GM04504 (cell line): ENCODE results near the gene TBL1X.

Experiments
- DNase-seq: peaks from one replicate; pipeline ENCODE4 v3.0.0-alpha.2; 2012; ENCODE audit warnings: low read depth

Gene TBL1X

GRCh38 chrX:9587642-9588041 is 122.8 kb downstream of the TBL1X start:
- no peak for DNase-seq

DNA sequence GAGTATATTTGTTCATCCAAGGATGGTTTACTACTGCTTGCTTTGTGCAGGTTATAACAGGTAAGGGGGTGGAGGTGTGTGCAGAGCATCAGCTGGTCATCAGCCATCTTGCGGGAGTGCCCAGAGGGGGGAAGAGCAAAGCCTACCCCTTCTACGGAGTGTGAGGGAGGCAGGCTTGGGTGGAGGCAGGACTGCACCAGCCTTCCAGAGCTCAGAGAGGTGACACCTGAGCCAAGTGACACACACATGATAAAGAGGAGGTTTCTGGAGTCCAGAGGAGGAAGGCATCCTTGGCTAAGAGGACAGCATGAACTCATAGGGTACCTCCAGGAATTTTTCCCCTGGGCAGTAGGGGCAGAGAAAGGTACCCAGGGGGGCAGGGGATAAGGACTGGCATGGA is 126.6 kb downstream of the TBL1X start:
- DNase-seq, result no peak

GRCh38 chrX:9593756-9594155 is 128.9 kb downstream of the TBL1X start:
- no peak for DNase-seq

DNA sequence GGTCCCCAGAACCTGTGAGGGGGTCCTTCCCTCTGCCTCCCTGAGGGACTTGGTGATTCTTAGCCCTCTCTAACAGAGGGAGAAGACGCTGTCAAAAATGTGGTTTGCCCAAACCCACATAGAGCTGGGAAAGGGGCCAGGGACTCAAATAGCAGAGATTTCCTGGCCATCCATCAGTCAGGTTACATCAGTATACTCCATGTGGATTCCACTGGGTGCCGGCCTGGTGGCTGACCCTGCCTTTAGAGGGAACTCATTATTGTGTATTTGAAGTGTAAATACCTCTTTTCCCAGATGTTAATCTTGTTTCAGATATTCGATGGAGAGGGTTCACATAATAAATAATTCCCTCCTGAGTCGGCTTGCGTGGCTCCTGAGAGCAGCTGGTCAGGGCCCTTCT is 130.3 kb downstream of the TBL1X start:
- DNase-seq, result peak; percentile 35

DNA sequence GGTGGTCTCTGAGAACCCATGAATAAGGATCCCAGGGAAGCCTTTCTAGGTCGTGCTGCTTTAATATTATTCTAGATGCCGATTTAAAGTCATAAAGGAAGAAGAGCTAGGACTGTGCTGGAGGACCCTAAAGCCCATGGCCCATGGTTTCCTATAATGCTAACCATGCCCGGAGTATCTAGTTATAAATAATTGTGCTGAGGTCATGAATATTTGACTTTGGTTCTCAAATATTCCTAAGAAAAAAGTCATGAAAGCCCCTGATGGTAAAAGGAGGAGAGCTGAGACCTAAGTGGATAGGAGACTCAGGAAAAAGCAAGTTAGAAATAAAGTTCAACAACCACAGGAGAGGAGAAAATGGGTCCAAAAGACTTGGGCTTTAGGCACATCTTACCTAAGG is 132.0 kb downstream of the TBL1X start:
- no peak for DNase-seq

- no peak for DNase-seq
These were observed 132.6 kb downstream of the TBL1X start for GRCh38 chrX:9597361-9598035.

GRCh38 chrX:9598344-9598743 is 133.5 kb downstream of the TBL1X start:
- no peak for DNase-seq

- no peak for DNase-seq
These were observed 139.5 kb downstream of the TBL1X start for GRCh38 chrX:9604111-9604907.

DNA sequence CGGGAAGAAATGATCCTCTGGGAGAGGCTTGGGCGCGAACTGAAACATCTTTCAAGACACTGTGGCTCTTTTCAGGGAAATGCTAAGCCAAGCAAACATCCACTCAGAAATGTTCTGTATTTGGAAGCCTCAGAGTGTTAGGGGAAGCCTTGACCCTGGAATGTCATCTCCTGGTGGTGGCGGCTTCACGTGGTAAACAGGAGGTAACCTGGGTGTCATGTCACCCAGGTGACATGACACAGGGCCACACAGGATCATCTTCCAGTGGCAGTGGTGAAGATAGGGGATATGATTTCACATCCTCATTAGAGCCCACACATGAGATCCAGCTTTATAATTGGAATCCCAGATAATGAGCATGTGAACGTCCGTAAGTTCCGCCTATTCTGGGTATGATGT is 140.0 kb downstream of the TBL1X start:
- DNase-seq, result no peak

DNA sequence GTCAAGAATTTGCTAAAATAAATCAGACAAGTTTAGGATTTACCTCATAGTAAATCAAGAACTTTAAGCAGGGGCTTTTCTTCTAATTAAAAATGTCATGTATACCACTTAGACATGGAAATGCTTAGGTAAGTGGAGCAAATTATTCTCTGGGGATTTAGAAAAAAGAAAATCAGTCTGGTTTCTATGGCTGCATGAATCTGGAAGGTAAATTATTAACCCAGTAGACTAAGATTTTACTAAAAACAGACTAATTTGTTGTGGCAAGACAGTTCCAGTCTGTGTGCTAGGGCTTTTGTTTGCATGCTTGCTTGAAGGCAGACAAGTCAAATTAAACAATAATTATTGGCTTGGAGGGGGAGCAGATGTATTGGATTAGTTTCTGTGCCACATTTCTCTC is 140.6 kb downstream of the TBL1X start:
- DNase-seq, result no peak

DNA sequence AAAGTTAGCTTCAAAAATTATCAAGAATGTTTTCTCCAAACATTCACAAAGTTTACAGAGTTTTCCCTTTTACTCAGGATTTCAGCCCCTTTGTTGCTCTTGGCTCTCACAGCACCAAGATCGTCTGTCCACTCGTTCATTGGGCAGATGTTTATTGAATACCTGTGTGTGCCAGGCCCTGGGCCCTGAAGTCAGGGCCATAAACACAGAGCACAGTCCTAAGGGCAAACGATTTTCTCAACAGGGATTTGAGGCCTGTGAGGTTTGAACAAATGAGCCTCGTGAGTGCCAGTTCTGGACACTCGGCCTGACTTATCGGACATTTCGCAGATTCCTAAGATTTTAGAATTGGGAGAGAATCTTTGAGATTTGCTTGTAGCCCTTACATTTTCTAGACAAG is 142.1 kb downstream of the TBL1X start:
- DNase-seq, result no peak

DNA sequence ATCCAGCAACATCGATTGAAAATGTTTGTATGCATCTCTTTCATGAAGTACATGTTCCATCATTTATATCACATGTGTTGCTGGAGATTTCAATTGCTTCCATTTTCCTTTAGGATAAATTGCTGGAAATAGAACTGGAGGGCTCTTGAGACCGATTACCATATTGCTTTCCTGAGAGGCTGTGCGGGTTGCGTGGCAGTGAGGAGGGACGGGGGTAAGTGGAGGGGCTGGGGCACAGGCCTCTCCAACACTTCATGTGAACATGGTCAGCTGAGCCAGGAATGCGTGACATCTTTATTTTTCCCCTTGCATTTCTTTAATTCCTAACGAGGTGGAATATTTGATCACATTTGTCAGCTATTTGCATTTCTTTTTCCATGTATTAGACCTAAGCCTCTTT is 144.6 kb downstream of the TBL1X start:
- DNase-seq, result no peak

DNA sequence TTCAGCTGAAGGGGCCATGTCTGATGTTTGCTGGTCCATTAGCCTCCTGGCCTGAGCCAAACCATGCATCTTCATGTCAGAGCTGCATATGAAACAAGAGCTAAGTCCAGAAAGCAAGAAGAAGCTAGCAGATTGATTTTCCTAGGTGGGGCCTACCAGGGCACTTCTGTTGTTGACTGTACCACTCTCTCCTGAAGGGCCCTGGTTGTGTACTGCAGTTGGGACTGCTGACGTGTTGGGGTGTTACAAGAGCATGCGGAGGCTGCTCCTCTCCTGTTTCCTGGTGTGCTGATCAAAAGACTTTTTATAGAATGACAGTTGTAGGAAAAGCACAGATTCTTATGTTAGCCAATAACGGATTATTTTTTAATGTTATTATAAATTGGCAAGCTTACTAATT is 145.1 kb downstream of the TBL1X start:
- no peak for DNase-seq

- no peak for DNase-seq
These were observed 146.0 kb downstream of the TBL1X start for GRCh38 chrX:9610771-9611392.

DNA sequence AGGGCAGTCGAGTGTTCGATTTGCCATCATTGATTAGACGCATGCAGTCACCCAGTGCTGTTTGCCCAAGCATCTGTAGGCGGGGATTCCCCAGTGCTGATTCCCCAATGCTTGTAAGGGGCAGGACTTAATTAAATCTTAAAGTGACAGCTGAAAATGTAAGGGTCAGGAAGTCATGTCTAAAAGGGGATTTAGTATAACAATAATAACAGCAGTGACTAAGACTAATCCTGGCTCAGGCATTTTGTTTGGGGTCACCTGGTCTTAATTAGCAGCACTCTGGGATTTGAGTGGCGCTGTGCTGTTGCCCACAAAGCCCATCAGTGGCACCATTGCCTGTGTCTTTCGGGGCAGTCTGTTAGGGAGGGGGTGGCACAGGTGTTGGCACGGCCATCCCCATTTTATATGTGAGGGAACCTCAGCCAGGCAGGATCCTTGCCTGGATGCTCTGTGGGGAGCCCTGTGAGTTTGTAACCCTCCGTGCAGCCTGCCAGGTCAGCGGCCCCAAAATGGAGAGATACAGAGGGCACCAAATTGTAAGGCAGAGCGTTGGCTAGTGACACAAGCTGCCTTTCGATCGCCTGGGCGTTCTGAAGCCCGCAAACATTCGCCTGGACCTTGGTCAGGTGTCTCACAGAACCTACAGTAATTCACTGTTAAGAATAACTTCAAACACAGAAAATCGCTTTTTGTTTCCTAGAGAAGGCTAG is 146.7 kb downstream of the TBL1X start:
- no peak for DNase-seq

- no peak for DNase-seq
These were observed 147.3 kb downstream of the TBL1X start for GRCh38 chrX:9612146-9612505.

DNA sequence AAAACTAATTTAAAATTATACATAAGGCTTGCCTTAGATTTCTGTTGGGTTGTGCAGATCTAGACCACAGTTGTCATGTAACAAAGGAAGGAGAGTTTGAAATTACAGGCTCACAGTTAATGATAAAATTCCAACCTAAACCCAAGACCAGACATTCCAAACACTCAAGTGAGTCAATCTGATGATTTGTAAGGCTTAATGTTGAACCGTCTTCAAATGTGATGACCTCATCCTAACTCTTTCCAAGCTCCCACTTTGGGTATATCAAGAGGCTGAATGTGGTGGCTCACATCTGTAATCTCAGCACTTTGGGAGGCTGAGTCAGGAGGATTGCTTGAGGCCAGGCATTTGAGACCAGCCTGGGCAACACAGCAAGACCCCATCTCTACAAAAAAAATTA is 149.2 kb downstream of the TBL1X start:
- no peak for DNase-seq

DNA sequence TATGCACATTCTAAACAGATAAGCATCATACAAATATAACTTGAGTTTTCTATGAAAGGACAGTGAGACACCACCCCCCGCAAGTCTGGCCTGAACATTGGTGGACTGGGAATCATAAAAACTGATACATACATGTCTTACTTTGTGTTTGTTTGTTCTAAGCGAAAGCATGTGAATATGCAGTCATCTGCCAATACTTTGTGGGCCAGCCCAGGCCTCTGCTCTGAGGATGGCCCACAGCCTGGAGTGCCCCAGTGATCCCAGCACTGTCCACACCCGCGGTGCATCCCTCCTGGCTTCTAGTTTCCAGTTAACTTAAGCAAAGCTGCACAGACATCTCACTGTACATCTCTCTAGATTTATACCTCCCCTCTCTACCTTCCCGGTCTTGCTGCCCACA is 154.3 kb downstream of the TBL1X start:
- no peak for DNase-seq

- no peak for DNase-seq
These were observed 154.7 kb downstream of the TBL1X start for GRCh38 chrX:9619581-9619980.

GRCh38 chrX:9622128-9622527 is 157.3 kb downstream of the TBL1X start:
- no peak for DNase-seq

DNA sequence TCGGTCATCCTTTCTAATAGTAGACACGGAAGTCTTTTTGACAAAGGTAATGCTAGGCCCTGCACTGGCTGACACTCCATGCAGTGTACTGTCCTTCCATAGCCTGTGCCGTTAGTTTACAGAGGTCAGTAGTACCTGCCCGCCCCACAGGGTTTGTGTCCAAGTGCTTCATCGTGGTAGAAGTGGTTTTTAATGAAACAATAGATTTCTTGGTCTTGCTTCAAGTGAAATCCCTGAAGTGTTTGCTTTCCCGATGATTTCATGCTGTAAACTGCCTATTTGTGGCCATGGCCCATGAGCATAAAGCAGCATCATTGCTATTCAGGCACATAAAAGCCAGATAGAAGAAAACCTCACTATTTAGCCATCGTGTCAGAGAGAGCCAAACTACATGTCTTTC is 161.5 kb downstream of the TBL1X start:
- DNase-seq, result no peak

DNA sequence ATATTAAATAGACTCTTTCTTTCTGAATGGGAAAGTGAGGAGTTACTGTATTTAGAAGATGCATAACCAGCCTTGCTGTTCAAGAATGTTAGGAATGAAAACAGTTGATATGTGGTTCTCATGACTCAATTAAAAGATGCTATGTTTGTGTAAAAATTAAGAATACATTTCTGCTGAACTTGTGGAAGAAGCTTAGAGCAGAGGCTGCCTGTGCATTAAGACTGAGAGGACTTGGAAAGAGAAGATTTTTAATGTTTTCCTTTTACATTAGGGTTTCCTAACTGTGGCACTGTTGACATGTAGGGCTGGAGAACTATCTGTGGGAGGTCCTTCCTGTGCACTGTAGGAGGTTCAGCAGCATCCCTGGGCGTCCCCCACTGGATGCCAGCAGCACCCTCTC is 163.1 kb downstream of the TBL1X start:
- DNase-seq, result no peak
